Activated naive CD4-positive, alpha-beta T cell treated with anti-CD3 and anti-CD28 coated beads for 36 hours (primary cell): ENCODE results near the gene ECT2L. TPM values are rescaled to one million over a fixed set of nuclear protein-coding genes. Genes with fewer than 3 reads are reported as not detected.

Experiments
- CTCF ChIA-PET: fragments of 350-600 bp; sonication (Branson Sonifier 250); formaldehyde crosslinking; loops from one replicate; lab custom pipeline; 2021; ENCODE audit warnings: antibody characterized with exemption; lab: Charles Lee
- DNase-seq: peaks from one replicate; pipeline ENCODE4 v3.0.0-alpha.2; 2020
- H3K27ac Mint-ChIP-seq: one replicate; pipeline ENCODE4 v1.8.0; 2021; ENCODE audit warnings: mild to moderate bottlenecking, mixed read lengths
- H3K27me3 Mint-ChIP-seq: one replicate; pipeline ENCODE4 v1.8.0; 2021; ENCODE audit warnings: low read depth, mixed read lengths
- H3K36me3 Mint-ChIP-seq: one replicate; pipeline ENCODE4 v1.8.0; 2021; ENCODE audit warnings: low read depth, mixed read lengths
- H3K4me1 Mint-ChIP-seq: one replicate; pipeline ENCODE4 v1.8.0; 2021; ENCODE audit warnings: low read depth, mixed read lengths
- H3K4me3 Mint-ChIP-seq: one replicate; pipeline ENCODE4 v1.8.0; 2021; ENCODE audit warnings: mild to moderate bottlenecking, moderate library complexity, mixed read lengths
- H3K9me3 Mint-ChIP-seq: one replicate; pipeline ENCODE4 v1.8.0; 2021; ENCODE audit warnings: mixed read lengths
- intact Hi-C: fragments of 100-400 bp; cut with micrococcal nuclease; formaldehyde crosslinking; loops from one replicate; pipeline ENCODE4 v1.15.1; 2023
- total RNA-seq, 2 experiments: library from RNA; stranded (reverse); gene quantifications; one replicate each; pipeline ENCODE4 v1.2.3, GENCODE V29; 2021

ECT2L gene
- total RNA-seq, 2 experiments from 2014 or later = not detected

GRCh38 chr6:138833816-138834539, 38.1 kb downstream of the ECT2L start:
- intact Hi-C loops = no loop called here
- Mint-ChIP-seq H3K36me3 (no peaks in the 10 kb centered on the region), H3K4me1 (no peaks in the 10 kb centered on the region), H3K4me3 (no peak overlapping the region), H3K27ac (no peak overlapping the region), H3K9me3 (no peaks in the 10 kb centered on the region), H3K27me3 (no peaks in the 10 kb centered on the region)
- DNase-seq = no peak
- CTCF ChIA-PET = interaction anchor here (0.7 kb wide), 2 partner anchors 249 to 342 kb away, joined by 3 to 4 read pairs; no protein-coding TSS in a partner anchor

- DNase-seq = no peak
- no peaks in the 10 kb centered on the region for H3K36me3 Mint-ChIP-seq
- intact Hi-C loops = no loop called here
- CTCF ChIA-PET = interaction anchor here (0.6 to 1.9 kb wide), 2 partner anchors 21 to 28 kb away, joined by 3 to 9 read pairs; no protein-coding TSS in a partner anchor
- no peak overlapping the region for H3K4me3 Mint-ChIP-seq
- no peaks in the 10 kb centered on the region for H3K4me1 Mint-ChIP-seq
- H3K27ac Mint-ChIP-seq = no peak overlapping the region
- no peaks in the 10 kb centered on the region for H3K27me3 Mint-ChIP-seq
- H3K9me3 Mint-ChIP-seq = no peaks in the 10 kb centered on the region
Measured at GRCh38 chr6:138837246-138837645, 41.4 kb downstream of the ECT2L start.

GRCh38 chr6:138844192-138844591, 48.3 kb downstream of the ECT2L start:
- DNase-seq = no peak
- no peak overlapping the region for H3K4me3 Mint-ChIP-seq
- no peaks in the 10 kb centered on the region for H3K36me3 Mint-ChIP-seq
- H3K9me3 Mint-ChIP-seq = no peaks in the 10 kb centered on the region
- H3K4me1 Mint-ChIP-seq = no peaks in the 10 kb centered on the region
- CTCF ChIA-PET = no interaction called here
- intact Hi-C loops = no loop called here
- H3K27ac Mint-ChIP-seq = no peak overlapping the region
- H3K27me3 Mint-ChIP-seq = peaks cover 2% of the 10 kb centered on the region

GRCh38 chr6:138847884-138848283, 52.0 kb downstream of the ECT2L start:
- H3K4me3 Mint-ChIP-seq = no peak overlapping the region
- intact Hi-C loops = no loop called here
- H3K4me1 Mint-ChIP-seq = no peaks in the 10 kb centered on the region
- DNase-seq = no peak
- H3K36me3 Mint-ChIP-seq = no peaks in the 10 kb centered on the region
- H3K9me3 Mint-ChIP-seq = no peaks in the 10 kb centered on the region
- CTCF ChIA-PET = no interaction called here
- peaks cover 2% of the 10 kb centered on the region for H3K27me3 Mint-ChIP-seq
- H3K27ac Mint-ChIP-seq = no peak overlapping the region

- Mint-ChIP-seq H3K9me3 (no peaks in the 10 kb centered on the region), H3K27ac (no peak overlapping the region), H3K27me3 (no peaks in the 10 kb centered on the region), H3K4me3 (no peak overlapping the region), H3K4me1 (no peaks in the 10 kb centered on the region), H3K36me3 (no peaks in the 10 kb centered on the region)
- DNase-seq = no peak
- CTCF ChIA-PET = interaction anchor here (0.5 kb wide), 1 partner anchor 138 kb away, joined by 3 read pairs; no protein-coding TSS in a partner anchor
- intact Hi-C loops = no loop called here
Measured at GRCh38 chr6:138848461-138848860, 52.6 kb downstream of the ECT2L start.

GRCh38 chr6:138849791-138850190, 53.9 kb downstream of the ECT2L start:
- Mint-ChIP-seq H3K4me1 (no peaks in the 10 kb centered on the region), H3K36me3 (no peaks in the 10 kb centered on the region), H3K4me3 (no peak overlapping the region), H3K27me3 (no peaks in the 10 kb centered on the region), H3K27ac (no peak overlapping the region), H3K9me3 (no peaks in the 10 kb centered on the region)
- intact Hi-C loops = no loop called here
- CTCF ChIA-PET = no interaction called here
- DNase-seq = no peak

GRCh38 chr6:138856654-138857053, 60.8 kb downstream of the ECT2L start:
- Mint-ChIP-seq H3K9me3 (no peaks in the 10 kb centered on the region), H3K4me1 (peaks cover 4% of the 10 kb centered on the region), H3K4me3 (no peak overlapping the region), H3K27me3 (peaks cover 14% of the 10 kb centered on the region), H3K27ac (no peak overlapping the region), H3K36me3 (no peaks in the 10 kb centered on the region)
- intact Hi-C loops = loop anchor here (1.0 kb wide), 1 partner anchor 14 kb away; no protein-coding TSS in a partner anchor
- DNase-seq = no peak
- CTCF ChIA-PET = no interaction called here

GRCh38 chr6:138857775-138858174, 61.9 kb downstream of the ECT2L start:
- Mint-ChIP-seq H3K9me3 (no peaks in the 10 kb centered on the region), H3K36me3 (no peaks in the 10 kb centered on the region), H3K4me3 (no peak overlapping the region), H3K27ac (no peak overlapping the region), H3K4me1 (peaks cover 4% of the 10 kb centered on the region), H3K27me3 (peaks cover 19% of the 10 kb centered on the region)
- CTCF ChIA-PET = no interaction called here
- no peak for DNase-seq
- intact Hi-C loops = no loop called here

GRCh38 chr6:138862456-138862855, 66.6 kb downstream of the ECT2L start:
- intact Hi-C loops = no loop called here
- DNase-seq = no peak
- Mint-ChIP-seq H3K27me3 (peaks cover 13% of the 10 kb centered on the region), H3K36me3 (no peaks in the 10 kb centered on the region), H3K27ac (no peak overlapping the region), H3K4me1 (no peaks in the 10 kb centered on the region), H3K4me3 (no peak overlapping the region), H3K9me3 (no peaks in the 10 kb centered on the region)
- CTCF ChIA-PET = no interaction called here

GRCh38 chr6:138863321-138863720, 67.4 kb downstream of the ECT2L start:
- H3K36me3 Mint-ChIP-seq = no peaks in the 10 kb centered on the region
- no peak overlapping the region for H3K4me3 Mint-ChIP-seq
- intact Hi-C loops = no loop called here
- no peak overlapping the region for H3K27ac Mint-ChIP-seq
- no peaks in the 10 kb centered on the region for H3K4me1 Mint-ChIP-seq
- CTCF ChIA-PET = no interaction called here
- H3K27me3 Mint-ChIP-seq = peaks cover 13% of the 10 kb centered on the region
- DNase-seq = no peak
- no peaks in the 10 kb centered on the region for H3K9me3 Mint-ChIP-seq

GRCh38 chr6:138864343-138864890, 68.5 kb downstream of the ECT2L start:
- Mint-ChIP-seq H3K27me3 (peaks cover 13% of the 10 kb centered on the region), H3K36me3 (no peaks in the 10 kb centered on the region), H3K27ac (no peak overlapping the region), H3K4me3 (no peak overlapping the region), H3K9me3 (no peaks in the 10 kb centered on the region), H3K4me1 (no peaks in the 10 kb centered on the region)
- intact Hi-C loops = no loop called here
- no peak for DNase-seq
- CTCF ChIA-PET = interaction anchor here (0.6 kb wide), 1 partner anchor 106 kb away, joined by 3 read pairs; no protein-coding TSS in a partner anchor

GRCh38 chr6:138865480-138866109, 69.7 kb downstream of the ECT2L start:
- Mint-ChIP-seq H3K4me1 (peaks cover 10% of the 10 kb centered on the region), H3K9me3 (no peaks in the 10 kb centered on the region), H3K27ac (no peak overlapping the region), H3K4me3 (no peak overlapping the region), H3K27me3 (peaks cover 13% of the 10 kb centered on the region), H3K36me3 (no peaks in the 10 kb centered on the region)
- no peak for DNase-seq
- CTCF ChIA-PET = interaction anchor here (0.7 kb wide), 1 partner anchor 29 kb away, joined by 3 read pairs; no protein-coding TSS in a partner anchor
- intact Hi-C loops = no loop called here
